PC-9 (cell line): ENCODE data around the gene PON1. TPM values are rescaled to one million over a fixed set of nuclear protein-coding genes. Genes with fewer than 3 reads are reported as not detected.
A peak's percentile ranks its signal among the peaks of the same experiment; 100 is the strongest.

Experiments
- Bru-seq: library from RNA; stranded (reverse); fragments of 400-500 nt; gene quantifications from one replicate; lab custom pipeline; 2021; lab: Mats Ljungman, UMichigan
- BruChase-seq, 2 experiments: library from RNA; stranded (reverse); fragments of 400-500 nt; gene quantifications; one replicate each; lab custom pipeline; 2021; lab: Mats Ljungman, UMichigan
- BruUV-seq: library from RNA; stranded (reverse); fragments of 400-500 nt; replicated peaks from 2 replicates; lab custom pipeline; 2021; lab: Mats Ljungman, UMichigan
- CTCF ChIA-PET: fragments of 300-600 bp; sonication (Branson Sonifier 250); formaldehyde crosslinking; loops from one replicate; lab custom pipeline; 2022; ENCODE audit warnings: antibody characterized with exemption; lab: Charles Lee
- POLR2A ChIA-PET: fragments of 300-600 bp; sonication (Branson Sonifier 250); formaldehyde crosslinking; loops from one replicate; lab custom pipeline; 2022; ENCODE audit warnings: antibody characterized with exemption; ENCODE audit not compliant: unreplicated experiment; lab: Charles Lee
- DNase-seq, 2 experiments: peaks; one replicate each; pipeline versions ENCODE4 v3.0.0 to v3.0.0-alpha.2; 2015 to 2022; ENCODE audit warnings: mixed read lengths in 1 of 2
- H2AFZ ChIP-seq: fragments of 200-600 bp; sonication (generic); 2 replicates; pipeline ENCODE4 v1.8.1; 2017; ENCODE audit warnings: antibody characterized with exemption
- H3F3A ChIP-seq: fragments of 200-600 bp; sonication (generic); 2 replicates; pipeline ENCODE4 v1.8.1; 2017; ENCODE audit warnings: antibody characterized with exemption, mild to moderate bottlenecking, low read depth; ENCODE audit not compliant: insufficient read depth
- H3K27ac ChIP-seq: fragments of 200-600 bp; sonication (generic); 2 replicates; pipeline ENCODE4 v1.6.1; 2016; ENCODE audit warnings: mixed run types
- H3K27me3 ChIP-seq: fragments of 200-600 bp; sonication (generic); 2 replicates; pipeline ENCODE4 v1.6.1; 2016; ENCODE audit warnings: low read depth, mixed run types; ENCODE audit not compliant: insufficient read depth
- H3K36me3 ChIP-seq: fragments of 200-600 bp; sonication (generic); 2 replicates; pipeline ENCODE4 v1.6.1; 2016; ENCODE audit warnings: low read depth, mixed run types
- H3K4me1 ChIP-seq: fragments of 200-600 bp; sonication (generic); replicated peaks from 2 replicates; pipeline ENCODE4 v1.6.1; 2016; ENCODE audit warnings: mixed run types; ENCODE audit not compliant: insufficient read depth
- H3K4me2 ChIP-seq: fragments of 200-600 bp; sonication (generic); 2 replicates; pipeline ENCODE4 v1.6.1; 2017; ENCODE audit warnings: mixed run types
- H3K4me3 ChIP-seq: fragments of 200-600 bp; sonication (generic); 2 replicates; pipeline ENCODE4 v1.6.1; 2016; ENCODE audit warnings: mixed run types
- H3K79me2 ChIP-seq: fragments of 200-600 bp; sonication (generic); 2 replicates; pipeline ENCODE4 v1.6.1; 2017; ENCODE audit warnings: low read depth, mixed run types
- H3K9me2 ChIP-seq: fragments of 200-600 bp; sonication (generic); 2 replicates; pipeline ENCODE4 v1.8.1; 2017; ENCODE audit warnings: mild to moderate bottlenecking; ENCODE audit not compliant: insufficient read depth
- H3K9me3 ChIP-seq: fragments of 200-600 bp; sonication (generic); 2 replicates; pipeline ENCODE4 v1.8.1; 2016; ENCODE audit warnings: low read depth; ENCODE audit not compliant: insufficient read depth
- H4K20me1 ChIP-seq: fragments of 200-600 bp; sonication (generic); 2 replicates; pipeline ENCODE4 v1.8.1; 2017; ENCODE audit not compliant: insufficient read depth
- CTCF ChIP-seq: fragments of 200-600 bp; sonication (generic); conservative IDR thresholded peaks from 2 replicates; pipeline ENCODE4 v1.6.1; 2017; ENCODE audit warnings: mixed run types, antibody characterized with exemption, mild to moderate bottlenecking, moderate library complexity
- EZH2 ChIP-seq: fragments of 200-600 bp; sonication (generic); IDR thresholded peaks from 2 replicates; pipeline ENCODE4 v1.8.0; 2017; ENCODE audit warnings: antibody characterized with exemption, low read depth
- intact Hi-C: fragments of 100-400 bp; cut with micrococcal nuclease; formaldehyde crosslinking; loops from one replicate; pipeline ENCODE4 v1.10.0; 2022; ENCODE audit not compliant: unreplicated experiment
- long read RNA-seq: library from polyadenylated mRNA; stranded (forward); transcript quantifications from one replicate; pipeline ENCODE4 v2.0.0, GENCODE V29; 2022
- total RNA-seq: library from RNA; stranded (reverse); gene quantifications from 2 replicates; pipeline ENCODE4 v1.2.3, GENCODE V29; 2021

PON1 gene
- total RNA-seq (not detected in 2 replicates), Bru-seq, nascent RNA (percentile 3 among the genes with signal in this experiment), BruChase-seq, experiment 1, labeled RNA remaining after a 2-hour chase (percentile 13 among the genes with signal in this experiment), BruChase-seq, experiment 2, labeled RNA remaining after a 6-hour chase (percentile 6 among the genes with signal in this experiment)
- long read RNA-seq = 0 reads

DNA sequence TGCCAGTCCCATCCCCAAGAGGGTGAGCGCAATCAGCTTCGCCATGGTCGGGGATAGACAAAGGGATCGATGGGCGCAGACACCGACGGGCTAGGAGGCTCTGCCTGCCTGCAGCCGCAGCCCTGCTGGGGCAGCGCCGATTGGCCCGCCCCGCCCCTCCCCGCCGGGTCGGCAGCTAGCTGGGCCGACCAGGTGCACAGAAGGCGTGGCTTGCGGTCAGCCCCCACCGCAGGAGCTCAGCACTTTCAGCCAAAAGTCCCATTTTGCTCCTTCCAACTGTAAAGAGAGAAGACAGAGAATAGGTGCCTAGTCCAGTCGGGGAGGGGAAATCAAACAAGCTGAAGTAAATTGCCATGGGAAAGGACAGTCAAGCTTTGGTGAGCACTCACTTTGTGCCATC is at the start of gene PON1:
PON1 (minus strand) TSS at position 102 of the 400 bp plus-strand sequence; CDS start at position 45, 57 bp downstream.
- Histone ChIP-seq H3K4me3 (no peak within 1 kb of the TSS), H3K27ac (no peak within 1 kb of the TSS), H4K20me1 (no peaks in the 10 kb centered on the region), H3K27me3 (peaks cover 4% of the 10 kb centered on the region; the same call in 1 of the 2 replicates), H3K36me3 (no peaks in the 10 kb centered on the region), H3K9me2 (no peaks in the 10 kb centered on the region), H3K4me2 (no peak within 1 kb of the TSS), H3F3A (no peaks in the 10 kb centered on the region), H3K9me3 (no peaks in the 10 kb centered on the region), H2AFZ (no peak within 1 kb of the TSS), H3K4me1 (no peaks in the 10 kb centered on the region), H3K79me2 (no peaks in the 10 kb centered on the region)
- intact Hi-C loops = no loop called here
- TF ChIP-seq CTCF (no peak), EZH2 (no peak)
- CTCF ChIA-PET = no interaction called here
- BruUV-seq = no TSS peak
- POLR2A ChIA-PET = no interaction called here
- no peak for DNase-seq

DNA sequence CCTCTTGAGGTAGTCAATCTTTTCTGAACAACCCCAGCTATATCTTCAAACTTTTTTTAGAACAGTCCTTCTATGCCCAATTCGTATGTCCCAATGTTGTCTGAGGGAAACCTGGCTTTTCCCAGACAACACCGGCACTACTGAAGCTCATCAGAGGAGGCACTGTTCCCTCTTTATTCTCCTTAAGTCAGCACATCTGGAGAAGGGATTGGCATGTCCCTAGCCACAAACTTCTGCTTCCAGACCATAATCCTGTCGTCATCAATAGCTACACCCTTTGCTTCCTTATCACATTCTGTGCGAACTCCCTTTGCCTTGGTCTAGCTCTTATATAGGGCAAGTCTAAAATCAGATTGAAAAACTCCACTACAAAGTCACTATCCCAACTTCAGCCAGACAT is 49.0 kb upstream of the PON1 start:
- no peak for DNase-seq
- ChIA-PET CTCF (no interaction called here), POLR2A (no interaction called here)
- Histone ChIP-seq H4K20me1 (no peaks in the 10 kb centered on the region), H3K27ac (no peak overlapping the region), H3K4me2 (no peak overlapping the region), H3K4me3 (no peak overlapping the region), H2AFZ (no peak overlapping the region), H3K4me1 (peaks cover 1% of the 10 kb centered on the region; the same call in 1 of the 2 replicates), H3K27me3 (no peaks in the 10 kb centered on the region), H3K36me3 (no peaks in the 10 kb centered on the region), H3K9me2 (no peaks in the 10 kb centered on the region), H3K9me3 (no peaks in the 10 kb centered on the region), H3F3A (no peaks in the 10 kb centered on the region), H3K79me2 (no peaks in the 10 kb centered on the region)
- TF ChIP-seq CTCF (no peak), EZH2 (no peak)
- intact Hi-C loops = no loop called here
- no TSS peak for BruUV-seq

DNA sequence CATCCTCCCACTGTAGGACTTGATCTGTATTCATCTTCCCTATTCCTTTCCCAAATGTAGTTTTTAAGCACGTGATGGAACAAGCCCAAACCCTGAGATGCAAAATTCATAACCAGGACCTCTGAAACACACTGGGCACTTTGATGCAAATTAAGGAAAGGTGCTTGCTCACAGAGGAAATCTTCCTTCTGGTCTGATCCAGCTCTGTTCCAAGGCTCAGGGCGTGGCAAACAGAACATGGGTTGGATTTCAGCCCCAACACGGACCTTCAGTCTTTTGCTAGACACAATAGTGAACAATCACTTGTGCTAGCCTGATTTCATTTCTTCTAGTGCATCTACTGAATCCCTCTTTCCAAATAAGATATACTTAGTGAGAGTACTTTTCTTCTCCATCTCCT is 43.9 kb upstream of the PON1 start:
- Histone ChIP-seq H3K9me2 (no peaks in the 10 kb centered on the region), H3K27me3 (no peaks in the 10 kb centered on the region), H4K20me1 (no peaks in the 10 kb centered on the region), H3K4me1 (peaks cover 16% of the 10 kb centered on the region), H3K27ac (0 out of 2 replicates have a peak overlapping the region, but pooled peaks have one; percentile 7), H3K36me3 (no peaks in the 10 kb centered on the region), H2AFZ (no peak overlapping the region), H3F3A (peaks cover 4% of the 10 kb centered on the region; the same call in 1 of the 2 replicates), H3K4me2 (peak overlapping the region; percentile 26; the same call in 1 of the 2 replicates), H3K4me3 (no peak overlapping the region), H3K9me3 (no peaks in the 10 kb centered on the region), H3K79me2 (no peaks in the 10 kb centered on the region)
- no peak for DNase-seq
- CTCF ChIA-PET = no interaction called here
- BruUV-seq = no TSS peak
- POLR2A ChIA-PET = no interaction called here
- intact Hi-C loops = no loop called here
- TF ChIP-seq CTCF (no peak), EZH2 (no peak)
